HG03521 (cell line): ENCODE results near the gene ZNF722.
"Not testable (repeated sequence)": the region's sequence is repeated elsewhere in the genome, so short reads cannot be mapped to it uniquely, and the experiment has no call there.

Experiments
- ATAC-seq: cut with Tn5 transposase; IDR thresholded peaks from one replicate; pipeline ENCODE4 v1.9.1; 2021; ENCODE audit warnings: mild to moderate bottlenecking, moderate library complexity; ENCODE audit not compliant: unreplicated experiment

Gene ZNF722

DNA sequence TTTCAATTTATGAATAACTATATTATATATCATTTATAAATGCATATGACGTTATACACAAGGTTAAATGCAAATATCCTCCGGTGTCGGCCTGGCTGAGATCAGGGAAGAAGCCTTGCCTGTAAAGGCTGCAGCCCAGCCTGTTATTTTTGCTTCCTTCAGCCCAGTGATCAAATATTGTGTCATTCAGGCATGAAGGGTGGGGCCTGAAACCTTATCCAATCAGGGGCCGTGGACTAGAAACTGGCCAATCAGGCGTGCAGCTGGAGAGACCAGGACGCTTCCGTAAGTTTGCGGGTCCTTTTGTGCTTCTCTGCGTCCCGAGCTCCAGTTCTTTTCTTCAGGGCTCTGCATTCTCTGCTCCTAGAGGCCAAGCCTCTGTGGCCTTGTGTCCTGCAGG, at the start of gene ZNF722:
Gene ZNF722, plus strand, starts transcription at position 301 of the 400 bp plus-strand sequence. CDS start 113 bp downstream, outside the sequence.
- ATAC-seq = no peak

DNA sequence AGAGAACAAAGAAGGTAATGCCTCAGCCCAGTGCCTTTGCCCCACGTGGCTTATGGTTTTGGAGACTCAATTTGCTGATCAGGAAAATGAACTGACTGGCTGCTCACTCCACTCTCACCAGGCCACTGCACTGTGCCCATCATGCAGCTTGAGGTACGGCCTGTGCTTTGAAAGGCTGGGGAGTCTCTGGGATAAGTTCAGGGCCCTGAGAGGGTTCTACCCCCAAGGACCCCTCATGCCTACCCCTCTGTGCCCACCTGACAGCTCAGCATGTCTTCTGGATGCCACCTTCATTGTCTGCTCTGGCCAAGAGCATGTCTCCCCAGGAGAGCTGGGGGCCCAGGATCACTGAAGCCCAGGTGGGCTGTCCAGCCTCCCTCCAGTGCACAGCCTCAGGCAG, 45.5 kb upstream of the ZNF722 start:
- ATAC-seq = no peak

DNA sequence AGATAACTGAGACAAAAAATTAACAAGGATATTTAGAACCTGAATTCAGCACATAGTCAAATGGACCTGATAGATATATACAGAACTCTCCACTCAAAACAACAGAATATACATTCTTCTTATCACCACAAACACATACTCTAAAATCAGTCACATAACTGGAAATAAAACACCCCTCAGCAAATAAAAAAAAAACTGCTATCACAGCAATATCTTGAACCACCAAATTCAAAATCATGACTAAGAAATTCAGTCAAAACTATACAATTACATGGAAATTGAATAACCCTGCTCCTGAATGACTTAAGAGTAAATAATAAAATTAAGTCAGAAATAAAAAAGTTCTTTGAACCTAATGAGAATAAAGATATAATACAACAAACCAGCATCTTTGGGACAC, 30.0 kb upstream of the ZNF722 start:
- ATAC-seq = no peak

DNA sequence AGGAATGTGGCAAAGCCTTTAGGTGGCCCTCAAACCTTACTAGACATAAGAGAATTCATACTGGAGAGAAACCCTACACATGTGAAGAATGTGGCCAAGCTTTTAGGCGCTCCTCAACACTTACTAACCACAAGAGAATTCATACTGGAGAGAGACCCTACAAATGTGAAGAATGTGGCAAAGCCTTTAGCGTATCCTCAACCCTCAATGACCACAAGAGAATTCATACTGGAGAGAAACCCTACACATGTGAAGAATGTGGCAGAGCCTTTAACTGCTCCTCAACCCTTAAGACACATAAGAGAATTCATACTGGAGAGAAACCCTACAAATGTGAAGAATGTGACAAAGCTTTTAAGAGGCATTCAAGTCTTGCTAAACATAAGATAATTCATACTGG, 16.8 kb downstream of the ZNF722 start:
- ATAC-seq = not testable (repeated sequence)

DNA sequence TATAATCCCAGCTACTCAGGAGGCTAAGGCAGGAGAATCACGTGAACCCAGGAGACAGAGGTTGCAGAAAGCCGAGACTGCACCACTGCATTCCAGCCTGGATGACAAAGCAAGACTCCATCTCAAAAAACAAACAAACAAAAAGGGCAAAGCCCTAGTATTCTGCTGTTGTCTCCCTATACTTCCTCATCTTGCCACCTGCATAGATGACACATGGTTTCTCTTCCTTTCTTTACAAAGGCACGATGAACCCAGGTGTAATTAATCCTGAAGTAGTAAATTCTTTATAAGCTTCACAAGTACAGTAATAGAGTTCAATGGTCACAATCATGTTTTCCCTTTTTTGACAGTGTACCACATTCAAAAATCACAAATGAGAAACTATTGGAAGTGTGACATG, 36.7 kb downstream of the ZNF722 start:
- ATAC-seq = no peak

DNA sequence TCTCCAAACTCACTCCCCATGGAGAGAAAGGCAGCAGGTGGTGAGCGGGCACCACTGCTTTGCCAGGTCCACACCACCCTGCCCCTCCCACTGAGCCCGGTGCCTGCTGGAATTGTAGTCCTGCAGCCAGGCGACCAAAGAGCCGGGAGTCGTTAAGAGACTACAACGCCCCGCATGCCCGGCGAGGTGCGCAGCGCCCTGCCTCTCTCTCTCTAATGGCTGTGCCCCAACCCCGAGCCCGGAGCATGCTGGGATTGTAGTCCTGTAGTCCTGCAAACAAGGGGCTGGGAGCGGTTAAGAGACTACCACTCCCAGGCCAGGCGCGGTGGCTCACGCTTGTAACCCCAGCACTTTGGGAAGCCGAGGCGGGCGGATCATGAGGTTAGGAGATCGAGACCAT, 38.4 kb downstream of the ZNF722 start:
- ATAC-seq = no peak

DNA sequence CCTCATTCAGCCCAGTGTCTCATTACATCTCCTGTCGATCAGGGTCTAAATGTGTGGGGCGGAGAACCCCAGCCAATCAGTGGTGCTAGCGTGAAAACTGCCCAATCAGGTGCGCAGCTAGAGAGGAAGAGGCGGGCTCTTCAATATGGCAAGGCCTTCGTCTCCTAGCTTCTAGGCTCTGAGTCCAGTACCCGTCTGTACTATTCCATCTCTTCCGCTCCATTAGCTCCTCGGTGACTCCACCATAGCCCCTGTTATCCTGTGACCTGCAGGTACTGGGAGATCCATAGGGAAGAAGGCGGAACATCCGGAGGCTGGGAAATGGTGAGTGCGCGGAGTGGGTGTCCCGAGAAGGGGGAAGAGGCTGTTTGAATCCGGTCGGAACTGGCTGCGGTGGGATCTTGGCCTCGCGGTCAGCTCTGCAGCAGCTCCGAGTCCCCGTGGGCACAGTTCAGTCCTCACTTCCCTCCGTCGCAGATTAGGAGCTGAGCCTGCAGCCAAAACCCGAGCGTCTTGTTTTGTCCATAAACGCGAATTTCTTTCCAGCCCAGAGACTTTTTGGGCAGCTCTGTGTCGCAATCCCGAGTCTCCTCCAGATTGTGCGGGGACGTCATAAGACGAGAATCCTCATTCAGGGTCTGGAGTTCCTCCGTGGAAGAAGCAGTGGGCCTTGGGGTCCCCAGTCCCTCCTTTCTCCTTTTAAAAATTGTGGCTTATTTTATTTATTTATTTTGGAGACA, 46.8 kb downstream of the ZNF722 start, which contains the start of gene ZNF727:
Gene ZNF727, plus strand, starts transcription at position 134 of the 740 bp plus-strand sequence. Its CDS starts 188 bp downstream, at position 322.
- ATAC-seq = no peak

DNA sequence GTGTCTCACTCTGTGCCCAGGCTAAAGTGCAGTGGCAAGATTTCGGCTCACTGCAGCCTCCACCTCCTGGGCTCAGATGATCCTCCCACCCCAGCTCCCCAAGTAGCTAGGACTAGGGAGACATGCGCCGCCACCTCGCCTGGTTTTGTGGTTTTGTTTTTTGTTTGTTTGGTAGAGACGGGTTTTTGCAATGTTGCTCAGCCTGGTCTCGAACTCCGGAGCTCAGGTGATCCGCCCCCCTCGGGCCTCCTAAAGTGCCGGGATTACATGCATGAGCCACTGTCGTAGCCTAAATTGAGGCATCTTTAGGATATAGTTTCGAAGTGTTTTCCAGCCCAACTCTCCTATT, 47.4 kb downstream of the ZNF722 start:
- no peak for ATAC-seq
